H9 (cell line): ENCODE measurements around the gene PGRMC1. TPM values are rescaled to one million over a fixed set of nuclear protein-coding genes. Genes with fewer than 3 reads are reported as not detected.

Experiments
- DNase-seq: peaks from one replicate; pipeline ENCODE4 v3.0.0-alpha.2; 2017
- H2AFZ ChIP-seq: one replicate; pipeline ENCODE4 v1.6.1; 2013; ENCODE audit warnings: mild to moderate bottlenecking, low read length, control low read depth, moderate library complexity
- H2AK5ac ChIP-seq: 2 replicates; pipeline ENCODE4 v1.6.1; 2013; ENCODE audit warnings: low read length, control low read depth, mixed read lengths; ENCODE audit not compliant: insufficient read length
- H2BK120ac ChIP-seq: one replicate; pipeline ENCODE4 v1.6.1; 2013; ENCODE audit warnings: low read depth, mild to moderate bottlenecking, low read length, control low read depth, inconsistent platforms; ENCODE audit not compliant: poor library complexity, severe bottlenecking
- H2BK12ac ChIP-seq: 2 replicates; pipeline ENCODE4 v1.6.1; 2013; ENCODE audit warnings: low read length, control low read depth, mixed read lengths, low read depth; ENCODE audit not compliant: insufficient read length
- H2BK15ac ChIP-seq: 2 replicates; pipeline ENCODE4 v1.6.1; 2013; ENCODE audit warnings: low read depth, low read length, control low read depth
- H2BK20ac ChIP-seq: one replicate; pipeline ENCODE4 v1.6.1; 2013; ENCODE audit warnings: low read depth, mild to moderate bottlenecking, low read length, control low read depth, inconsistent platforms; ENCODE audit not compliant: poor library complexity, severe bottlenecking
- H2BK5ac ChIP-seq: 2 replicates; pipeline ENCODE4 v1.6.1; 2013; ENCODE audit warnings: low read length, control low read depth, mixed read lengths; ENCODE audit not compliant: insufficient read length
- H3K14ac ChIP-seq: 2 replicates; pipeline ENCODE4 v1.6.1; 2013; ENCODE audit warnings: low read length, control low read depth; ENCODE audit not compliant: insufficient read depth
- H3K18ac ChIP-seq: 2 replicates; pipeline ENCODE4 v1.6.1; 2013; ENCODE audit warnings: low read depth, mild to moderate bottlenecking, mixed read lengths, low read length, control low read depth; ENCODE audit not compliant: insufficient read length
- H3K23ac ChIP-seq: 2 replicates; pipeline ENCODE4 v1.6.1; 2013; ENCODE audit warnings: low read length, control low read depth, mixed read lengths, low read depth; ENCODE audit not compliant: insufficient read length
- H3K23me2 ChIP-seq: 2 replicates; pipeline ENCODE4 v1.6.1; 2013; ENCODE audit warnings: low read depth, mild to moderate bottlenecking, mixed read lengths, low read length, control low read depth; ENCODE audit not compliant: insufficient read length, poor library complexity, severe bottlenecking
- H3K27ac ChIP-seq: 2 replicates; pipeline ENCODE4 v1.5.1; 2013; ENCODE audit warnings: low read length, control low read depth, mixed read lengths, low read depth; ENCODE audit not compliant: insufficient read length
- H3K27me3 ChIP-seq: 2 replicates; pipeline ENCODE4 v1.6.1; 2013; ENCODE audit warnings: low read length, control low read depth, inconsistent platforms; ENCODE audit not compliant: insufficient read depth
- H3K4ac ChIP-seq: 2 replicates; pipeline ENCODE4 v1.6.1; 2013; ENCODE audit warnings: low read depth, mild to moderate bottlenecking, control low read depth, inconsistent platforms, low read length, moderate library complexity
- H3K4me1 ChIP-seq: 2 replicates; pipeline ENCODE4 v1.6.1; 2013; ENCODE audit warnings: low read length, control low read depth, inconsistent platforms; ENCODE audit not compliant: insufficient read depth
- H3K4me2 ChIP-seq: 2 replicates; pipeline ENCODE4 v1.6.1; 2013; ENCODE audit warnings: low read length, control low read depth, mixed read lengths; ENCODE audit not compliant: insufficient read length, insufficient read depth
- H3K56ac ChIP-seq: 2 replicates; pipeline ENCODE4 v1.6.1; 2013; ENCODE audit warnings: low read depth, mild to moderate bottlenecking, mixed read lengths, low read length, control low read depth; ENCODE audit not compliant: insufficient read length
- H3K79me1 ChIP-seq: 2 replicates; pipeline ENCODE4 v1.6.1; 2013; ENCODE audit warnings: low read depth, mild to moderate bottlenecking, moderate library complexity, low read length, control low read depth, inconsistent platforms; ENCODE audit not compliant: insufficient read depth, poor library complexity, severe bottlenecking
- H3K79me2 ChIP-seq: 2 replicates; pipeline ENCODE4 v1.6.1; 2013; ENCODE audit warnings: low read length, control low read depth, inconsistent platforms; ENCODE audit not compliant: insufficient read depth
- H3K9ac ChIP-seq: 2 replicates; pipeline ENCODE4 v1.6.1; 2013; ENCODE audit warnings: low read length, control low read depth, mixed read lengths; ENCODE audit not compliant: insufficient read length; ENCODE audit errors: extremely low read depth
- H3K9me3 ChIP-seq: one replicate; pipeline ENCODE4 v1.6.1; 2013; ENCODE audit warnings: low read depth, low read length, inconsistent platforms; ENCODE audit not compliant: control insufficient read depth
- H3T11ph ChIP-seq: one replicate; pipeline ENCODE4 v1.6.1; 2013; ENCODE audit warnings: mild to moderate bottlenecking, low read length, control low read depth, inconsistent platforms
- H4K20me1 ChIP-seq: one replicate; pipeline ENCODE4 v1.6.1; 2013; ENCODE audit not compliant: control insufficient read depth, insufficient read length, insufficient read depth
- H4K5ac ChIP-seq: 2 replicates; pipeline ENCODE4 v1.6.1; 2013; ENCODE audit warnings: low read depth, mild to moderate bottlenecking, mixed read lengths, low read length, control low read depth; ENCODE audit not compliant: insufficient read length
- H4K8ac ChIP-seq: replicated peaks from 2 replicates; pipeline ENCODE4 v1.6.1; 2013; ENCODE audit warnings: low read length, control low read depth, mixed read lengths, low read depth; ENCODE audit not compliant: insufficient read length
- H4K91ac ChIP-seq: 2 replicates; pipeline ENCODE4 v1.6.1; 2013; ENCODE audit warnings: low read depth, mild to moderate bottlenecking, moderate library complexity, mixed read lengths, low read length, control low read depth; ENCODE audit not compliant: insufficient read length
- H3K27ac Mint-ChIP-seq, 3 experiments: 2 replicates in 2 of 3; 3 replicates in 1 of 3; pipeline ENCODE4 v1.8.0; 2020 to 2021; ENCODE audit warnings: mixed read lengths in 3 of 3, mild to moderate bottlenecking in 1 of 3, moderate library complexity in 1 of 3
- H3K27me3 Mint-ChIP-seq: 2 replicates; pipeline ENCODE4 v1.8.0; 2021; ENCODE audit warnings: low read depth, mild to moderate bottlenecking, moderate library complexity, mixed read lengths
- H3K36me3 Mint-ChIP-seq, 3 experiments: 2 replicates in 2 of 3; 3 replicates in 1 of 3; pipeline ENCODE4 v1.8.0; 2020 to 2021; ENCODE audit warnings: low read depth in 3 of 3, mixed read lengths in 3 of 3; ENCODE audit not compliant: insufficient read depth in 1 of 3
- H3K4me1 Mint-ChIP-seq, 2 experiments: 2 replicates each; pipeline ENCODE4 v1.8.0; 2020; ENCODE audit warnings: mixed read lengths in 2 of 2
- H3K4me3 Mint-ChIP-seq, 2 experiments: 2 replicates in 1 of 2; 3 replicates in 1 of 2; pipeline ENCODE4 v1.8.0; 2020 to 2021; ENCODE audit warnings: mild to moderate bottlenecking in 2 of 2, mixed read lengths in 2 of 2, moderate library complexity in 1 of 2
- H3K9me3 Mint-ChIP-seq, 2 experiments: 2 replicates in 1 of 2; 3 replicates in 1 of 2; pipeline ENCODE4 v1.8.0; 2020; ENCODE audit warnings: mild to moderate bottlenecking in 2 of 2, mixed read lengths in 2 of 2, moderate library complexity in 1 of 2
- WGBS: extraction: QIAGEN DNeasy Blood & Tissue Kit; methylation state at CpG from one replicate; pipeline ENCODE4 v1.1.7; 2013; ENCODE audit warnings: missing lambda C conversion rate, low lambda C conversion rate, mixed read lengths; ENCODE audit not compliant: insufficient read length; ENCODE audit errors: extremely low coverage; 5-methylcytosine and 5-hydroxymethylcytosine counted together
- total RNA-seq: library from RNA; stranded (reverse); gene quantifications from 2 replicates; pipeline ENCODE4 v1.2.1, GENCODE V29; 2021
- TF ChIP-seq, protein P1 (sequence below): fragments of 200-600 bp; sonication (generic); conservative IDR thresholded peaks from 3 replicates; pipeline ENCODE4 v1.8.0; 2021; ENCODE audit warnings: antibody characterized with exemption, mild to moderate bottlenecking

The PGRMC1 gene
- total RNA-seq, 1 experiment from 2014 or later: 133 TPM

DNA sequence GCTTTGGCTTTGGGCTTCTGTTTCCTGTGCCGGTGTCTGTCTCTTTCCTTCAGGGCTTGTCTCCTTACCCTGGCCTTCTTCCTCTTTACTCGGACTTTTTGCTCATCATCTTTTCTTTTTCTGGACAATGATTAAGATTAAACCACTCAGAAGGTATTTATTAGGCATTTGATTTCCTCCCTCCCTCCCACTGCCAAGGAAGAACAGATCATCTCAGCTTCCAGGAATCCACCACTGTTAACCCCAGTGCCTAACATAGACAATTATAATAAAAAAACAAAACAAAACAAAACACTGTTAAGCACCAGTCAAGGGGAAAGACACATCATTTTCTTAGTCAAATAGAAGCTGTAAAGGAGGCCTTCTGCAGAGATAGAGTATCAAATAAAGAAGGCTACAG lies 16.6 kb downstream of the PGRMC1 start:
- H3K23me2 ChIP-seq: no peaks in the 10 kb centered on the region
- no peaks in the 10 kb centered on the region for H4K20me1 ChIP-seq
- H3T11ph ChIP-seq: no peak overlapping the region
- peaks cover 58 to 66% of the 10 kb centered on the region in 2 experiments for H3K9me3 Mint-ChIP-seq
- no peaks in the 10 kb centered on the region for H3K4me1 ChIP-seq
- H3K14ac ChIP-seq: no peak overlapping the region
- peaks cover 22% of the 10 kb centered on the region for H3K9me3 ChIP-seq
- H3K4me2 ChIP-seq: no peak overlapping the region
- no peak overlapping the region for H2BK15ac ChIP-seq
- no peaks in the 10 kb centered on the region for H3K79me1 ChIP-seq
- no peak overlapping the region for H2AFZ ChIP-seq
- H4K8ac ChIP-seq: no peak overlapping the region
- no peak overlapping the region for H3K56ac ChIP-seq
- H3K4me1 Mint-ChIP-seq: no peaks in the 10 kb centered on the region
- H3K27ac ChIP-seq: no peak overlapping the region
- no peak overlapping the region for H2AK5ac ChIP-seq
- H2BK12ac ChIP-seq: no peak overlapping the region
- H3K27me3 Mint-ChIP-seq: 0 out of 2 replicates have a peak, but pooled peaks cover 3% of the 10 kb centered on the region
- H3K27ac Mint-ChIP-seq: no peak overlapping the region
- no peak overlapping the region for H2BK5ac ChIP-seq
- H4K5ac ChIP-seq: no peak overlapping the region
- H3K4ac ChIP-seq: no peak overlapping the region
- no peaks in the 10 kb centered on the region for H3K27me3 ChIP-seq
- no CpG with 5 or more reads among the region's 2 CpGs for WGBS
- no peak overlapping the region for H2BK20ac ChIP-seq
- no peak overlapping the region; a peak in 1 of 5 replicates for H3K4me3 Mint-ChIP-seq
- TF ChIP-seq, protein P1, sequence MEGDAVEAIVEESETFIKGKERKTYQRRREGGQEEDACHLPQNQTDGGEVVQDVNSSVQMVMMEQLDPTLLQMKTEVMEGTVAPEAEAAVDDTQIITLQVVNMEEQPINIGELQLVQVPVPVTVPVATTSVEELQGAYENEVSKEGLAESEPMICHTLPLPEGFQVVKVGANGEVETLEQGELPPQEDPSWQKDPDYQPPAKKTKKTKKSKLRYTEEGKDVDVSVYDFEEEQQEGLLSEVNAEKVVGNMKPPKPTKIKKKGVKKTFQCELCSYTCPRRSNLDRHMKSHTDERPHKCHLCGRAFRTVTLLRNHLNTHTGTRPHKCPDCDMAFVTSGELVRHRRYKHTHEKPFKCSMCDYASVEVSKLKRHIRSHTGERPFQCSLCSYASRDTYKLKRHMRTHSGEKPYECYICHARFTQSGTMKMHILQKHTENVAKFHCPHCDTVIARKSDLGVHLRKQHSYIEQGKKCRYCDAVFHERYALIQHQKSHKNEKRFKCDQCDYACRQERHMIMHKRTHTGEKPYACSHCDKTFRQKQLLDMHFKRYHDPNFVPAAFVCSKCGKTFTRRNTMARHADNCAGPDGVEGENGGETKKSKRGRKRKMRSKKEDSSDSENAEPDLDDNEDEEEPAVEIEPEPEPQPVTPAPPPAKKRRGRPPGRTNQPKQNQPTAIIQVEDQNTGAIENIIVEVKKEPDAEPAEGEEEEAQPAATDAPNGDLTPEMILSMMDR: no peak
- no peak overlapping the region for H4K91ac ChIP-seq
- no peak overlapping the region for H2BK120ac ChIP-seq
- no peak overlapping the region for H3K23ac ChIP-seq
- no peak overlapping the region for H3K18ac ChIP-seq
- no peaks in the 10 kb centered on the region for H3K79me2 ChIP-seq
- H3K36me3 Mint-ChIP-seq: peaks cover 0 to 8% (median 0%) of the 10 kb centered on the region in 3 experiments; a peak in 4 of 7 replicates
- no peak overlapping the region for H3K9ac ChIP-seq
- no peak for DNase-seq
